Gastroesophageal sphincter (tissue), 3 donors: ENCODE measurements around the gene NEURL1.

Experiments used
- CTCF ChIP-seq, 4 experiments: fragments of 200-600 bp in 2 of 4; fragments of 450-650 bp in 2 of 4; sonication (generic) in 1 of 4; IDR thresholded peaks; one replicate each; pipeline ENCODE4 v1.5.1; 2017 to 2019; ENCODE audit warnings: antibody characterized with exemption in 4 of 4, mild to moderate bottlenecking in 2 of 4, moderate library complexity in 2 of 4
- POLR2A ChIP-seq, 2 donors: fragments of 450-650 bp; IDR thresholded peaks; one replicate each; pipeline ENCODE4 v1.6.1; 2017; ENCODE audit warnings: antibody characterized with exemption in 2 of 2, mild to moderate bottlenecking in 2 of 2, moderate library complexity in 1 of 2
- POLR2AphosphoS5 ChIP-seq: sonication (generic); formaldehyde crosslinking; IDR thresholded peaks from one replicate; pipeline ENCODE4 v1.6.1; 2017; ENCODE audit warnings: antibody characterized with exemption

GRCh38 chr10:103543617-103544525 lies 50.4 kb downstream of the NEURL1 start:
- TF ChIP-seq CTCF (IDR thresholded peaks at IDR 0.05) (no peak), POLR2A (IDR thresholded peaks at IDR 0.05) (no peak), POLR2AphosphoS5 (no peak)
